Gastrocnemius medialis (tissue), 4 donors: ENCODE measurements around the gene DOCK7.

Experiments
- POLR2A ChIP-seq, 2 donors: fragments of 450-650 bp; IDR thresholded peaks; one replicate each; pipeline ENCODE4 v1.6.1; 2017; ENCODE audit warnings: antibody characterized with exemption in 2 of 2, mild to moderate bottlenecking in 2 of 2, moderate library complexity in 2 of 2
- TF ChIP-seq, protein P1 (sequence below), 5 experiments: fragments of 450-650 bp in 3 of 5; fragments of 200-600 bp in 2 of 5; sonication (generic) in 2 of 5; IDR thresholded peaks in 4 of 5; conservative IDR thresholded peaks in 1 of 5; 1 replicate in 4 of 5; 2 replicates in 1 of 5; pipeline ENCODE4 v1.5.1; 2016 to 2019; ENCODE audit warnings: antibody characterized with exemption in 5 of 5, mild to moderate bottlenecking in 3 of 5, moderate library complexity in 3 of 5

- no peak for TF ChIP-seq POLR2A (IDR thresholded peaks at IDR 0.05)
- TF ChIP-seq, protein P1, sequence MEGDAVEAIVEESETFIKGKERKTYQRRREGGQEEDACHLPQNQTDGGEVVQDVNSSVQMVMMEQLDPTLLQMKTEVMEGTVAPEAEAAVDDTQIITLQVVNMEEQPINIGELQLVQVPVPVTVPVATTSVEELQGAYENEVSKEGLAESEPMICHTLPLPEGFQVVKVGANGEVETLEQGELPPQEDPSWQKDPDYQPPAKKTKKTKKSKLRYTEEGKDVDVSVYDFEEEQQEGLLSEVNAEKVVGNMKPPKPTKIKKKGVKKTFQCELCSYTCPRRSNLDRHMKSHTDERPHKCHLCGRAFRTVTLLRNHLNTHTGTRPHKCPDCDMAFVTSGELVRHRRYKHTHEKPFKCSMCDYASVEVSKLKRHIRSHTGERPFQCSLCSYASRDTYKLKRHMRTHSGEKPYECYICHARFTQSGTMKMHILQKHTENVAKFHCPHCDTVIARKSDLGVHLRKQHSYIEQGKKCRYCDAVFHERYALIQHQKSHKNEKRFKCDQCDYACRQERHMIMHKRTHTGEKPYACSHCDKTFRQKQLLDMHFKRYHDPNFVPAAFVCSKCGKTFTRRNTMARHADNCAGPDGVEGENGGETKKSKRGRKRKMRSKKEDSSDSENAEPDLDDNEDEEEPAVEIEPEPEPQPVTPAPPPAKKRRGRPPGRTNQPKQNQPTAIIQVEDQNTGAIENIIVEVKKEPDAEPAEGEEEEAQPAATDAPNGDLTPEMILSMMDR (IDR thresholded peaks at IDR 0.05 in 4 of 5, conservative IDR thresholded peaks at IDR 0.05 in 1 of 5) = no peak
Observed at GRCh38 chr1:62405247-62405646, 282.9 kb downstream of the DOCK7 start.
